G401.6 (cell line): ENCODE measurements around the gene ZBED4.
"Not testable (repeated sequence)": the region's sequence is repeated elsewhere in the genome, so short reads cannot be mapped to it uniquely, and the experiment has no call there.

ENCODE experiments used
- FAIRE-seq: peaks from 2 replicates; lab custom pipeline; 2012; peaks lifted over from hg19 to GRCh38; lab: Jason Lieb, UNC

Gene ZBED4

GRCh38 chr22:49852898-49853894, at the start of gene ZBED4:
ZBED4 (plus strand) TSS chr22:49853844; CDS start chr22:49883663, 29,819 bp downstream.
- no peak for FAIRE-seq

GRCh38 chr22:49807129-49807528, 46.5 kb upstream of the ZBED4 start:
- no peak for FAIRE-seq

- FAIRE-seq, result no peak
These were observed 45.6 kb upstream of the ZBED4 start for GRCh38 chr22:49807780-49808708.

GRCh38 chr22:49810363-49811019, 43.2 kb upstream of the ZBED4 start:
- FAIRE-seq, result no peak

GRCh38 chr22:49811020-49811791, 42.4 kb upstream of the ZBED4 start:
- no peak for FAIRE-seq

GRCh38 chr22:49812838-49813237, 40.8 kb upstream of the ZBED4 start:
- FAIRE-seq, result no peak

- no peak for FAIRE-seq
These were observed 39.4 kb upstream of the ZBED4 start for GRCh38 chr22:49814164-49814686.

GRCh38 chr22:49814856-49815255, 38.8 kb upstream of the ZBED4 start:
- no peak for FAIRE-seq

- FAIRE-seq, result no peak
These were observed 38.0 kb upstream of the ZBED4 start for GRCh38 chr22:49815641-49816091.

GRCh38 chr22:49817359-49817758, 36.3 kb upstream of the ZBED4 start:
- FAIRE-seq, result no peak

- no peak for FAIRE-seq
These were observed 32.7 kb upstream of the ZBED4 start for GRCh38 chr22:49820984-49821383.

GRCh38 chr22:49821741-49822140, 31.9 kb upstream of the ZBED4 start:
- FAIRE-seq, result not testable (repeated sequence)

GRCh38 chr22:49823289-49824045, 30.2 kb upstream of the ZBED4 start:
- FAIRE-seq, result no peak

- FAIRE-seq, result no peak
These were observed 29.3 kb upstream of the ZBED4 start for GRCh38 chr22:49824185-49824925.

- FAIRE-seq, result no peak
These were observed 28.7 kb upstream of the ZBED4 start for GRCh38 chr22:49824936-49825335.

GRCh38 chr22:49825436-49825835, 28.2 kb upstream of the ZBED4 start:
- FAIRE-seq, result no peak

GRCh38 chr22:49825944-49826602, 27.6 kb upstream of the ZBED4 start:
- no peak for FAIRE-seq

GRCh38 chr22:49826603-49827270, 26.9 kb upstream of the ZBED4 start:
- FAIRE-seq, result no peak
